PFSK-1 (cell line): ENCODE results near the gene INO80E.

ENCODE experiments used
- FOXP2 ChIP-seq: optimal IDR thresholded peaks from 2 replicates; pipeline ENCODE3; 2011; ENCODE audit warnings: borderline replicate concordance, control low read depth, inconsistent platforms; ENCODE audit not compliant: insufficient read depth; ENCODE audit errors: extremely low read length, extremely low read depth
- POLR2AphosphoS5 ChIP-seq: IDR thresholded peaks from 2 replicates; pipeline ENCODE4 v1.6.1; 2012; ENCODE audit warnings: low read depth, mild to moderate bottlenecking, control low read depth, low read length, moderate library complexity
- SIN3A ChIP-seq: IDR thresholded peaks from 2 replicates; pipeline ENCODE4 v1.6.1; 2012; ENCODE audit warnings: mild to moderate bottlenecking, low read length, moderate library complexity, borderline replicate concordance; ENCODE audit not compliant: insufficient read depth
- TAF1 ChIP-seq: IDR thresholded peaks from 2 replicates; pipeline ENCODE4 v1.6.1; 2012; ENCODE audit warnings: low read length, control low read depth, borderline replicate concordance; ENCODE audit not compliant: insufficient read depth
- TF ChIP-seq, protein P1 (sequence below), 2 experiments: IDR thresholded peaks; 2 replicates each; pipeline versions ENCODE4 v1.6.1 to v1.8.0; 2011 to 2012; ENCODE audit warnings: low read depth in 2 of 2, low read length in 2 of 2, control low read depth in 1 of 2, inconsistent platforms in 1 of 2, mild to moderate bottlenecking in 1 of 2, moderate library complexity in 1 of 2; ENCODE audit not compliant: insufficient read depth in 1 of 2

DNA sequence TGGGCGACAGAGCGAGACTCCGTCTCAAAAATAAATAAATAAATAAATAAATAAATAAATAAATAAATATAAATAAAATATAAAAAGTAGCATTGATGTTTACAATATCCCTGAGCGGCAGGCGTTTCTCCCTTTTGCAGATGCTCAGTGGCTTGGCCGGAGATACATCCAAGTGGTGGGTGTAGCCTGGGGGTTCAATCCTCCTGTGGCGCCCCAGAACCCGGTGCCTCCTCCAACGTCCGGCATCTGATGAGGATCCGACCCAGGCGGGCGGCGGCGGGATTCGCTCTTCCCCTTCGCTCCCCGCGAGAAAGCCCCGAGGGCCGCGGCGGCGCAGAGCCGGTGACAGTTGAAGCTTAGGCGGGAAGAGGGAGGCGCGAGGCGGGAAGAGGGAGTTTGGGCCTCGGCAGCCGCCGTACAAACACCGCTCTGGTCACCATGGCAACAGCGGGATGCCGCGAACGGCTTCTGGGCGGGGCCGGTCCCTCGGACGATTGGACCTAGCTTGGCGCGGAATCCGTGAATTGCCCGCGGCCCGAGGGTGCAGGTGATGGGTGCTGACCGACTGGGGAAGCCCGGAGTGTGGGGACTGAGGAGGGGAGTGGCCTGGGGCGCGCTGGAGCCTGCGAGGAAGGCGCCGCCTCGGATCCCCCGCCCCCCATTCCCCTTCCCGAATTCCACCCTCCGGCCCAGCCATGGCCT lies 56.8 kb downstream of the INO80E start:
- TF ChIP-seq, protein P1, sequence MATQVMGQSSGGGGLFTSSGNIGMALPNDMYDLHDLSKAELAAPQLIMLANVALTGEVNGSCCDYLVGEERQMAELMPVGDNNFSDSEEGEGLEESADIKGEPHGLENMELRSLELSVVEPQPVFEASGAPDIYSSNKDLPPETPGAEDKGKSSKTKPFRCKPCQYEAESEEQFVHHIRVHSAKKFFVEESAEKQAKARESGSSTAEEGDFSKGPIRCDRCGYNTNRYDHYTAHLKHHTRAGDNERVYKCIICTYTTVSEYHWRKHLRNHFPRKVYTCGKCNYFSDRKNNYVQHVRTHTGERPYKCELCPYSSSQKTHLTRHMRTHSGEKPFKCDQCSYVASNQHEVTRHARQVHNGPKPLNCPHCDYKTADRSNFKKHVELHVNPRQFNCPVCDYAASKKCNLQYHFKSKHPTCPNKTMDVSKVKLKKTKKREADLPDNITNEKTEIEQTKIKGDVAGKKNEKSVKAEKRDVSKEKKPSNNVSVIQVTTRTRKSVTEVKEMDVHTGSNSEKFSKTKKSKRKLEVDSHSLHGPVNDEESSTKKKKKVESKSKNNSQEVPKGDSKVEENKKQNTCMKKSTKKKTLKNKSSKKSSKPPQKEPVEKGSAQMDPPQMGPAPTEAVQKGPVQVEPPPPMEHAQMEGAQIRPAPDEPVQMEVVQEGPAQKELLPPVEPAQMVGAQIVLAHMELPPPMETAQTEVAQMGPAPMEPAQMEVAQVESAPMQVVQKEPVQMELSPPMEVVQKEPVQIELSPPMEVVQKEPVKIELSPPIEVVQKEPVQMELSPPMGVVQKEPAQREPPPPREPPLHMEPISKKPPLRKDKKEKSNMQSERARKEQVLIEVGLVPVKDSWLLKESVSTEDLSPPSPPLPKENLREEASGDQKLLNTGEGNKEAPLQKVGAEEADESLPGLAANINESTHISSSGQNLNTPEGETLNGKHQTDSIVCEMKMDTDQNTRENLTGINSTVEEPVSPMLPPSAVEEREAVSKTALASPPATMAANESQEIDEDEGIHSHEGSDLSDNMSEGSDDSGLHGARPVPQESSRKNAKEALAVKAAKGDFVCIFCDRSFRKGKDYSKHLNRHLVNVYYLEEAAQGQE (IDR thresholded peaks at IDR 0.05; ENCODE audit: insufficient read depth in 1 of 2, low read depth in 2 of 2, low read length in 2 of 2) = no peak
- TF ChIP-seq POLR2AphosphoS5 (no peak), SIN3A (no peak), TAF1 (no peak), FOXP2 (peak; percentile 52)
